ENCODE data around the gene EIF4E.
"Not testable (repeated sequence)": the region's sequence is repeated elsewhere in the genome, so short reads cannot be mapped to it uniquely, and the experiment has no call there.

EIF4E gene

GRCh38 chr4:98910728-98911127, 18.2 kb downstream of the EIF4E start:
- peaks cover 18% of the 10 kb centered on the region for H3K36me3 Mint-ChIP-seq (ENCODE audit: low read depth)
- H3K4me3 Mint-ChIP-seq; H3K9me3 Mint-ChIP-seq; DNase-seq (ENCODE audit: low spot score); H3K27ac Mint-ChIP-seq; H3K27me3 Mint-ChIP-seq (ENCODE audit: low read depth): not testable (repeated sequence)
- H3K4me1 Mint-ChIP-seq (ENCODE audit: low read depth) = peaks cover 24% of the 10 kb centered on the region

GRCh38 chr4:98909646-98910401, 19.1 kb downstream of the EIF4E start:
- H3K27ac Mint-ChIP-seq = no peak overlapping the region
- no peaks in the 10 kb centered on the region for H3K27me3 Mint-ChIP-seq (ENCODE audit: low read depth)
- peaks cover 29% of the 10 kb centered on the region for H3K4me1 Mint-ChIP-seq (ENCODE audit: low read depth)
- H3K9me3 Mint-ChIP-seq = no peaks in the 10 kb centered on the region
- no peak for DNase-seq (ENCODE audit: low spot score)
- H3K4me3 Mint-ChIP-seq = no peak overlapping the region
- H3K36me3 Mint-ChIP-seq (ENCODE audit: low read depth) = peaks cover 23% of the 10 kb centered on the region

GRCh38 chr4:98908703-98909262, 20.1 kb downstream of the EIF4E start:
- Mint-ChIP-seq H3K27ac (no peak overlapping the region), H3K4me1 (ENCODE audit: low read depth) (peaks cover 25% of the 10 kb centered on the region), H3K4me3 (no peak overlapping the region), H3K36me3 (ENCODE audit: low read depth) (peaks cover 20% of the 10 kb centered on the region), H3K27me3 (ENCODE audit: low read depth) (no peaks in the 10 kb centered on the region), H3K9me3 (no peaks in the 10 kb centered on the region)
- no peak for DNase-seq (ENCODE audit: low spot score)

GRCh38 chr4:98908182-98908581, 20.8 kb downstream of the EIF4E start:
- Mint-ChIP-seq H3K4me1 (ENCODE audit: low read depth) (peaks cover 25% of the 10 kb centered on the region), H3K36me3 (ENCODE audit: low read depth) (peaks cover 20% of the 10 kb centered on the region), H3K9me3 (no peaks in the 10 kb centered on the region), H3K27me3 (ENCODE audit: low read depth) (no peaks in the 10 kb centered on the region), H3K4me3 (no peak overlapping the region), H3K27ac (peak overlapping the region; percentile 36)
- DNase-seq (ENCODE audit: low spot score) = no peak

- H3K4me1 Mint-ChIP-seq (ENCODE audit: low read depth) = peaks cover 29% of the 10 kb centered on the region
- no peak overlapping the region for H3K4me3 Mint-ChIP-seq
Measured at GRCh38 chr4:98905839-98906238, 23.1 kb downstream of the EIF4E start.

GRCh38 chr4:98905297-98905696, 23.6 kb downstream of the EIF4E start:
- Mint-ChIP-seq H3K36me3 (ENCODE audit: low read depth) (peaks cover 36% of the 10 kb centered on the region), H3K4me3 (no peak overlapping the region), H3K27ac (no peak overlapping the region), H3K27me3 (ENCODE audit: low read depth) (no peaks in the 10 kb centered on the region), H3K4me1 (ENCODE audit: low read depth) (peaks cover 31% of the 10 kb centered on the region), H3K9me3 (no peaks in the 10 kb centered on the region)
- DNase-seq (ENCODE audit: low spot score) = no peak

More at GRCh38 chr4:98905839-98906238, 23.1 kb downstream of the EIF4E start:
- H3K36me3 Mint-ChIP-seq (ENCODE audit: low read depth) = peaks cover 32% of the 10 kb centered on the region
- no peak overlapping the region for H3K27ac Mint-ChIP-seq
- DNase-seq (ENCODE audit: low spot score) = no peak
- no peaks in the 10 kb centered on the region for H3K27me3 Mint-ChIP-seq (ENCODE audit: low read depth)
- no peaks in the 10 kb centered on the region for H3K9me3 Mint-ChIP-seq

- Mint-ChIP-seq H3K36me3 (ENCODE audit: low read depth) (peaks cover 43% of the 10 kb centered on the region), H3K4me3 (no peak overlapping the region), H3K27ac (no peak overlapping the region), H3K4me1 (ENCODE audit: low read depth) (peaks cover 29% of the 10 kb centered on the region), H3K27me3 (ENCODE audit: low read depth) (no peaks in the 10 kb centered on the region), H3K9me3 (no peaks in the 10 kb centered on the region)
- DNase-seq (ENCODE audit: low spot score) = no peak
Measured at GRCh38 chr4:98903963-98904362, 25.0 kb downstream of the EIF4E start.

- H3K4me1 Mint-ChIP-seq (ENCODE audit: low read depth) = peaks cover 28% of the 10 kb centered on the region
Measured at GRCh38 chr4:98903561-98903960, 25.4 kb downstream of the EIF4E start.

GRCh38 chr4:98899277-98899676, 29.7 kb downstream of the EIF4E start:
- Mint-ChIP-seq H3K4me1 (ENCODE audit: low read depth) (peaks cover 20% of the 10 kb centered on the region), H3K9me3 (no peaks in the 10 kb centered on the region), H3K36me3 (ENCODE audit: low read depth) (peaks cover 53% of the 10 kb centered on the region), H3K27me3 (ENCODE audit: low read depth) (no peaks in the 10 kb centered on the region), H3K27ac (no peak overlapping the region), H3K4me3 (no peak overlapping the region)
- DNase-seq (ENCODE audit: low spot score) = no peak

More at GRCh38 chr4:98903561-98903960, 25.4 kb downstream of the EIF4E start:
- no peak overlapping the region for H3K4me3 Mint-ChIP-seq
- H3K27me3 Mint-ChIP-seq (ENCODE audit: low read depth) = no peaks in the 10 kb centered on the region
- no peak overlapping the region for H3K27ac Mint-ChIP-seq
- peaks cover 43% of the 10 kb centered on the region for H3K36me3 Mint-ChIP-seq (ENCODE audit: low read depth)
- H3K9me3 Mint-ChIP-seq = no peaks in the 10 kb centered on the region
- no peak for DNase-seq (ENCODE audit: low spot score)

GRCh38 chr4:98891478-98892337, 37.2 kb downstream of the EIF4E start:
- Mint-ChIP-seq H3K27ac (no peak overlapping the region), H3K4me3 (no peak overlapping the region), H3K9me3 (no peaks in the 10 kb centered on the region), H3K27me3 (ENCODE audit: low read depth) (no peaks in the 10 kb centered on the region), H3K4me1 (ENCODE audit: low read depth) (peaks cover 12% of the 10 kb centered on the region), H3K36me3 (ENCODE audit: low read depth) (peaks cover 61% of the 10 kb centered on the region)
- DNase-seq (ENCODE audit: low spot score) = no peak

- Mint-ChIP-seq H3K27ac (no peak overlapping the region), H3K4me3 (no peak overlapping the region), H3K9me3 (no peaks in the 10 kb centered on the region), H3K27me3 (ENCODE audit: low read depth) (no peaks in the 10 kb centered on the region), H3K4me1 (ENCODE audit: low read depth) (peaks cover 12% of the 10 kb centered on the region), H3K36me3 (ENCODE audit: low read depth) (peaks cover 64% of the 10 kb centered on the region)
- DNase-seq (ENCODE audit: low spot score) = no peak
Measured at GRCh38 chr4:98890702-98891455, 38.1 kb downstream of the EIF4E start.

GRCh38 chr4:98887145-98887544, 41.8 kb downstream of the EIF4E start:
- Mint-ChIP-seq H3K36me3 (ENCODE audit: low read depth) (peaks cover 50% of the 10 kb centered on the region), H3K4me1 (ENCODE audit: low read depth) (peaks cover 3% of the 10 kb centered on the region), H3K4me3 (no peak overlapping the region), H3K9me3 (no peaks in the 10 kb centered on the region), H3K27me3 (ENCODE audit: low read depth) (no peaks in the 10 kb centered on the region), H3K27ac (no peak overlapping the region)
- no peak for DNase-seq (ENCODE audit: low spot score)

GRCh38 chr4:98886382-98886781, 42.6 kb downstream of the EIF4E start:
- not testable (repeated sequence) for H3K4me3 Mint-ChIP-seq; DNase-seq (ENCODE audit: low spot score); H3K27ac Mint-ChIP-seq; H3K9me3 Mint-ChIP-seq; H3K4me1 Mint-ChIP-seq (ENCODE audit: low read depth); H3K27me3 Mint-ChIP-seq (ENCODE audit: low read depth)
- peaks cover 49% of the 10 kb centered on the region for H3K36me3 Mint-ChIP-seq (ENCODE audit: low read depth)

Data from T-helper 2 cell treated with Interferon-gamma antibody and Interleukin-4, amounts not matched to agents 5 μg/mL and 100 μg/mL, for 36 hours (primary cell).